ENCODE data around the gene FAF1.

DNA sequence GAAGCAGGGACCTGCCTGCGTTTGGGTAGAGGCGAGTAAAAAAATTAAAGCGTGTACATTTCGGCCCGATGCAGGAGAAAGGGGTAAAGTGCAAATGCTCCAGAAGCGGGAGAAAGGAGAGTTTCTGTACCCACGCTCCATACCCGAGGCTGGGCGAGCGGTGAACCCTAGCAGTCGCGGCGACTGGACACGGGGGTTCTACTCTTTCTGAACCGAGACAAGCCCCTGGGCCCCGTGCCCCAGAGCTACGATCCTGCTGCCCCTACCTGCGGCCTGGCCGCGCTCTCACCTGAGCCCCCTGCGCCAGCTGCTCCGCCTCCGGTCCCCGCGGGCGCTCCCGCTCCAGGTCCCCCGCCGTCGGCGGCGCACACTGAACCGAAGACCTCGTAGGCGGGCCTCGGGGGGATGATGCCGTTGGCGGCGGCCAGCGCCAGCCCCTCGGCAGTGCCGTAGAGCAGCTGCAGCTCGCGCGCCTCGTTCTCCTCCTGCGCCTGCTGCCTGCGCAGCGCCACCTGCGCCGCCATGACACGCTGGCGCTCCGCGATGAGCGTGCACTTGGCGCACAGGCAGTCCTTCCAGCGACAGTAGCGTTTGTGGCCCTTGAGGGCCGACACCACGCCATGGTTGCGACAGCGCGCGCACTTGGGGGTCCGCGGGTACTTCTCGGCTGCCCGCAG, 539.2 kb downstream of the FAF1 start:
- TF ChIP-seq, protein P1, sequence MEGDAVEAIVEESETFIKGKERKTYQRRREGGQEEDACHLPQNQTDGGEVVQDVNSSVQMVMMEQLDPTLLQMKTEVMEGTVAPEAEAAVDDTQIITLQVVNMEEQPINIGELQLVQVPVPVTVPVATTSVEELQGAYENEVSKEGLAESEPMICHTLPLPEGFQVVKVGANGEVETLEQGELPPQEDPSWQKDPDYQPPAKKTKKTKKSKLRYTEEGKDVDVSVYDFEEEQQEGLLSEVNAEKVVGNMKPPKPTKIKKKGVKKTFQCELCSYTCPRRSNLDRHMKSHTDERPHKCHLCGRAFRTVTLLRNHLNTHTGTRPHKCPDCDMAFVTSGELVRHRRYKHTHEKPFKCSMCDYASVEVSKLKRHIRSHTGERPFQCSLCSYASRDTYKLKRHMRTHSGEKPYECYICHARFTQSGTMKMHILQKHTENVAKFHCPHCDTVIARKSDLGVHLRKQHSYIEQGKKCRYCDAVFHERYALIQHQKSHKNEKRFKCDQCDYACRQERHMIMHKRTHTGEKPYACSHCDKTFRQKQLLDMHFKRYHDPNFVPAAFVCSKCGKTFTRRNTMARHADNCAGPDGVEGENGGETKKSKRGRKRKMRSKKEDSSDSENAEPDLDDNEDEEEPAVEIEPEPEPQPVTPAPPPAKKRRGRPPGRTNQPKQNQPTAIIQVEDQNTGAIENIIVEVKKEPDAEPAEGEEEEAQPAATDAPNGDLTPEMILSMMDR (IDR thresholded peaks at IDR 0.05): no peak
- TF ChIP-seq POLR2A (IDR thresholded peaks at IDR 0.05; ENCODE audit: low read depth) (no peak), EP300 (IDR thresholded peaks at IDR 0.05) (no peak), POLR2AphosphoS5 (IDR thresholded peaks at IDR 0.05) (no peak)

All from esophagus muscularis mucosa (tissue), 4 donors.